DOHH2 (cell line): Measurements from ENCODE around the gene GOLGA8A.

Experiments used
- CTCF ChIP-seq: fragments of 200-600 bp; sonication (generic); IDR thresholded peaks from one replicate; pipeline ENCODE4 v1.5.1; 2014; ENCODE audit warnings: antibody characterized with exemption, mild to moderate bottlenecking, low read depth, low read length; ENCODE audit not compliant: poor library complexity, severe bottlenecking
- EZH2phosphoT487 ChIP-seq: fragments of 200-600 bp; sonication (generic); IDR thresholded peaks from 2 replicates; pipeline ENCODE4 v1.6.1; 2017; ENCODE audit warnings: borderline replicate concordance, mild to moderate bottlenecking, antibody characterized with exemption, low read length, moderate library complexity, mixed read lengths

DNA sequence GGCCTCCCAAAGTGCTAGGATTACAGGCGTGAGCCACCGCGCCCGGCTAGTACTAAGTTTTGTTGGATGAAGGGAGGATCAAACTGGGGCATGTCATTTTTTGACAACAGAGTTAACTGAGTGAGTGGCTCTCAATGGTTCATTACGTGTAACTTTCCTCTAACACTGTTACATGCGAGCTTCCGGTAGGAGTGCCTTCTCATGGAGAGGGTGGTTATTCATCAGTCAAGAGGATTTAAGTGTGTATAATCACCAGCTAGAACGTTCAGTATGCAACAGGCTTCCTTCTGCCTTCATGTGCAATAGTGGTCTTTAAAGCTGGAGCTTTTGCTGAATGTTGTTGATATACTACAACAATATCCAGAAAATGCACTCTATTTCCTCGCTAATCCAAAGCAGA lies 19.1 kb upstream of the GOLGA8A start:
- TF ChIP-seq CTCF (no peak), EZH2phosphoT487 (no peak)
